Measurements from ENCODE around the gene RBMXL3. TPM values are rescaled to one million over a fixed set of nuclear protein-coding genes. Genes with fewer than 3 reads are reported as not detected.

The RBMXL3 gene
- total RNA-seq, 4 donors from 2014 or later: not detected

GRCh38 chrX:115177932-115178331 is 11.3 kb upstream of the RBMXL3 start:
- H3K4me3 ChIP-seq (replicated peaks in 1 of 3): no peak overlapping the region
- no peaks in the 10 kb centered on the region for H3K36me3 ChIP-seq
- H3K27me3 ChIP-seq: no peaks in the 10 kb centered on the region
- WGBS, 2 donors: 86 to 97% methylated on average over 3 to 4 of the region's 4 CpGs
- H3K9me3 ChIP-seq: no peaks in the 10 kb centered on the region
- intact Hi-C loops (cut with DNase I): no loop called here
- TF ChIP-seq CTCF (IDR thresholded peaks at IDR 0.05): no peak
- no peak for TF ChIP-seq POLR2A (IDR thresholded peaks at IDR 0.05)
- no peaks in the 10 kb centered on the region for H3K4me1 ChIP-seq
- H3K27ac ChIP-seq: no peak overlapping the region
- no peak for DNase-seq

- 77 to 83% methylated on average over 1 of the region's 1 CpG for WGBS, 2 donors
- TF ChIP-seq POLR2A (IDR thresholded peaks at IDR 0.05) (no peak), CTCF (IDR thresholded peaks at IDR 0.05) (no peak)
- DNase-seq: no peak
- Histone ChIP-seq H3K36me3 (no peaks in the 10 kb centered on the region), H3K4me3 (replicated peaks in 1 of 3) (no peak overlapping the region), H3K9me3 (no peaks in the 10 kb centered on the region), H3K4me1 (no peaks in the 10 kb centered on the region), H3K27ac (no peak overlapping the region), H3K27me3 (no peaks in the 10 kb centered on the region)
- intact Hi-C loops (cut with DNase I): no loop called here
These were observed 10.7 kb upstream of the RBMXL3 start for GRCh38 chrX:115178473-115178872.

GRCh38 chrX:115183980-115184379 is 5.2 kb upstream of the RBMXL3 start:
- no peak overlapping the region for H3K4me3 ChIP-seq (replicated peaks in 1 of 3)
- H3K4me1 ChIP-seq: no peaks in the 10 kb centered on the region
- no peaks in the 10 kb centered on the region for H3K9me3 ChIP-seq
- WGBS, 2 donors: 94% methylated on average over 2 of the region's 2 CpGs
- H3K36me3 ChIP-seq: no peaks in the 10 kb centered on the region
- H3K27me3 ChIP-seq: no peaks in the 10 kb centered on the region
- no peak overlapping the region for H3K27ac ChIP-seq
- intact Hi-C loops (cut with DNase I): no loop called here
- no peak for DNase-seq
- TF ChIP-seq CTCF (IDR thresholded peaks at IDR 0.05) (no peak), POLR2A (IDR thresholded peaks at IDR 0.05) (no peak)

- no peaks in the 10 kb centered on the region for H3K27me3 ChIP-seq
- H3K36me3 ChIP-seq: no peaks in the 10 kb centered on the region
- TF ChIP-seq POLR2A (IDR thresholded peaks at IDR 0.05) (no peak), CTCF (IDR thresholded peaks at IDR 0.05) (no peak)
- no peaks in the 10 kb centered on the region for H3K9me3 ChIP-seq
- 98 to 99% methylated on average over 21 to 22 of the region's 76 CpGs for WGBS, 2 donors
- H3K27ac ChIP-seq: no peak overlapping the region
- no peak overlapping the region for H3K4me3 ChIP-seq (replicated peaks in 1 of 3)
- intact Hi-C loops (cut with DNase I): no loop called here
- DNase-seq: no peak
- H3K4me1 ChIP-seq: no peaks in the 10 kb centered on the region
These were observed 731 bp downstream of the RBMXL3 start for GRCh38 chrX:115189646-115190635.

All from thyroid gland (tissue), 4 donors.